ENCODE data around the gene C1orf232. TPM values are rescaled to one million over a fixed set of nuclear protein-coding genes. Genes with fewer than 3 reads are reported as not detected.

C1orf232 gene
- polyA plus RNA-seq (ENCODE audit: insufficient read length in 10 of 10): not detected
- long read RNA-seq, donor 1: 0 reads
- long read RNA-seq, donor 2: 0 reads
- long read RNA-seq, donor 3: 0 reads
- long read RNA-seq, donor 4: 0 reads
- long read RNA-seq, donor 5, partial matches to known transcripts: 0 of 1 reads
- long read RNA-seq, donor 5, other reads (novel, unspliced or antisense): 0 of 1 reads
- long read RNA-seq, donor 6: 0 reads
- long read RNA-seq, donor 7: 0 reads
- long read RNA-seq, donor 8: 0 reads
- long read RNA-seq, donor 9: 0 reads

DNA sequence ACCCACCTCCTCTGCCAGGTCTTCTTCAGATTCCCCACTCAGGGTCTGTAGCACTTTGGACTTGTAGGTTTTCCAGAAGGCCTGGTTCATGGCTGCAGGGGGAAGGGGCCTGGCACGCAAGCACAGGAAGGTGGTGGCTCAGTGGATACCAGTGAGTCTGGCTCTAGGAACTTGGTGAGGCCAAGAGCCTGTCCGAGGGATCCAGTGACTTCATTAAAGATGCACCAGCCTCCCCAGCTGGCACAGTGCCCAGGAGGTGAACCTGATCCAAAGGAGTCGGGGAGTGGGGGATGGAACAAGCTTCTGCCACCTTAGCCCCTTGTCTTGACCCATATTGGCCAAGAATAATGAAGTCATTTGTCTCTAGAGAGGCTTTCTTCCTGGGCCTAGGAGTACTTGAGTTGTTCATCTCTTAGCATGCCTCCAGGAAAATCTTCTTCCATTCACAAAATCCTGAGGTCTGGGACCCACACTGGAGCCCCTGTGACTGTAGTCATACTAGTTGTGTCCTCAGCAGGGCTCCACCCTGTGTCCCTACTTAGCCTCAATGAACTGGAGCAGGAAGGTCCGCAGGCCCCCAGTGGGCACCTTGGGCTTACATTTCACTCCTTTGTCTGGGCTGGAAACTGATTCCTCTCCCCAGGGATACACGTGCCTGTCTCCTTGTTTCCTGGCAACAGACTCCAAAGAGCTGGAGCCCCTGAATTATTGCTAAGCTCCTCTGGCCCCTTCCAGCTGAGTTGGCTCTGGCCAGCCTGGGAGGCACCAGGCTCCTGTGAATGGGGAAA, at the start of gene C1orf232:
TSS of gene C1orf232 (minus strand) at position 554 of the 788 bp plus-strand sequence. CDS start at position 90, 464 bp downstream.
- no peak for DNase-seq

GRCh38 chr1:26215246-26215645, 46.5 kb upstream of the C1orf232 start:
- no peak for DNase-seq

DNA sequence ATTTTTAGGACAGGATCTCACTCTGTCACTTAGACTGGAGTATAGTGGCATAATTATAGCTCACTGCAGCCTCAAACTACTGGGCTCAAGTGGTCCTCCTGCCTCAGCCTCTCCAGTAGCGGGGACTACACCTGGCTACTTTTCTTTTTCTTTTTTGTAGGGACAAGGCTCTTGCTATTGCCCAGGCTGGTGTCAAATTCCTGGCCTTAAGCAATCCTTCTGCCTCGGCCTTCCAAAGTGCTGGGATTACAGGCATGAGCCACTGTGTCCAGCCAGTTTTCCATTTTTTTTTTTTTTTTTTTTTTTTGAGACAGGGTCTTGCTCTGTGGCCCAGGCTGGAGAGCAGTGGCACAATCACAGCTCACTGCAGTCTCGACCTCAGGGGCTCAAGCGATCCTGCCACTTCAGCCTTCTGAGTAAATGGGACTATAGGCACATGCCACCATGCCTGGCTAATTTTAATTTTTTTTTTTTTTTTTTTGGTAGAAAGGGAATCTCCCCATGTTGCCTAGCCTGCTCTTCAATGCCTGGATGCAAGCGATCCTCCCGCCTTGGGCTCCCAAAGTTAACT, 44.7 kb upstream of the C1orf232 start:
- DNase-seq: no peak

DNA sequence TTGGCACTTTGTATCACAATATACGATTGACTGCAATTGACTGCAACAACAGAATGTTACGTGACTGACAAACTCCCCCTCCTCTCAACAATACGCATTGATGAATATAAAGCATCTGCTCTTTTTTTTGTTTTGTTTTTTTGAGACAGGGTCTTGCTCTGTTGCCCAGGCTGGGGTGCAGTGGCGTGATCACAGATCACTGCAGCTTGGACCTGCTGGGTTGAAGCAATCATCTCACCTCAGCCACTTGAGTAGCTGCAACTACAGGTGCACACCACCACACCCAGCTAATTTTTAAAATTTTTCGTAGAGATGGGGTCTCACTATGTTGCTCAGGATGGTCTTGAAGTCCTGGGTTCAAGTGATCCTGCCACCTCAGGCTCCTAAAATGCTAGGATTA, 44.0 kb upstream of the C1orf232 start:
- DNase-seq: no peak

- DNase-seq: no peak
Observed at GRCh38 chr1:26210147-26210870, 41.5 kb upstream of the C1orf232 start.

GRCh38 chr1:26203642-26204318, 35.0 kb upstream of the C1orf232 start:
- DNase-seq: no peak

- DNase-seq: no peak
Observed at GRCh38 chr1:26200413-26200812, 31.6 kb upstream of the C1orf232 start.

- no peak for DNase-seq
Observed at GRCh38 chr1:26197813-26198212, 29.1 kb upstream of the C1orf232 start.

DNA sequence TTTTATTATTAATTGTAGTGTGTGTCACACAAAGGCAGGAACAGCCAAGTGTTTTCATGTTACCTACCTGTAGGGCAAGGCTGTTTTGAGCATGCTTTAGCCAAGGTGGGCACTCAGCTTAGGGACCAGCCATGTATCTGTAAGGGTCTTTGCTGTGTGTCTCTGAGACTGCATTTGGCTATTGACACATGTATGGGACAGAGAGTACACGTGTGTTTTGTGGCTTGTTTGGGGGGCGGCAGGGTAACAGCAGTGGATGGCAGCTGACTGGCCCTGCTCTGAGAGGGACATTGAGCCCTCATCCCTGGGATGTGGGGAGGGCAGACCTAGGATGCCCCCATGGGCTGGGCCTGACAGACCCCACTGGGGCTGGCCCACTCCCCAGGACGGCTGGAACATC, 28.5 kb upstream of the C1orf232 start:
- no peak for DNase-seq

- no peak for DNase-seq
Observed at GRCh38 chr1:26195805-26196204, 27.0 kb upstream of the C1orf232 start.

DNA sequence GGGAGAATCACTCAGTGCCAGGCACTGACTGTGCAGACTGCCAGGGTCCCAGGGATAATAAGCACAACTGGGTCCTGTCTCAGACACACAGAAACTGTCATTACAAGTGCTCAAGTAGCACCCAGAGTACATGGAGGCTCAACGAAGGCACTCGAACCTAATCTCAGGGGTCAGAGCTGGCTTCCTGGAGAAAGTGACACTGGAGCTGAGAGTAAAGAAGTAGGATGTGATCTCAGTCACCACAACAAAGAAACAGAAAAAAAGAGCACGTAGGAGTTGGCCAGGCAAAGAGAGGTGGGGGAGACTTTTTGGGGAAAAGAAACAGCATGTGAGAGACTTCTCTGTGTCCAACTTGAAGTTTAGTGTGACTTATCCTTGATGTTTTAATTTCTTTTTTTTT, 23.0 kb upstream of the C1orf232 start:
- DNase-seq: no peak

GRCh38 chr1:26190373-26190987, 21.7 kb upstream of the C1orf232 start, which contains the start of gene CATSPER4:
Gene CATSPER4, plus strand, starts transcription at chr1:26190602. Its CDS starts 26 bp downstream, at chr1:26190628.
- no peak for DNase-seq

GRCh38 chr1:26189751-26190275, 21.1 kb upstream of the C1orf232 start:
- no peak for DNase-seq

DNA sequence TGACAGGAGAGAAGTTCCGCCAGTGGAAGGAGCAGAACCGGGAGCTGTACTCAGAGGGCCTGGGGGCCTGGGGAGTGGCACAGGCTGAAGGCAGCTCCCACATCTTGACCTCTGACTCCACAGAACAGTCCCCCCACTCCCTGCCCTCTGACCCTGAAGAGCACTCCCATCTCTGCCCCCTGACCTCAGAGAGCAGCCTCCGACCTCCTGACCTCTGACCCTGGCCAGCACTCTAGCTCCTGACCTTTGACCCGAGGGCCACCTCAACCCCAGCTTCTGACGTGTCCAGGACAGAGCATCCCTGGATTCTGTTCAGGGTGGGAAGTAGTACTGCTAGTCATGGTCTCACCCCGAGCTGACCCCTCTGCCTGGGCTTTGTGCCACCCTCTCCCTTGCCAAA, 20.6 kb upstream of the C1orf232 start:
- DNase-seq: no peak

- no peak for DNase-seq
Observed at GRCh38 chr1:26188477-26188876, 19.7 kb upstream of the C1orf232 start.

DNA sequence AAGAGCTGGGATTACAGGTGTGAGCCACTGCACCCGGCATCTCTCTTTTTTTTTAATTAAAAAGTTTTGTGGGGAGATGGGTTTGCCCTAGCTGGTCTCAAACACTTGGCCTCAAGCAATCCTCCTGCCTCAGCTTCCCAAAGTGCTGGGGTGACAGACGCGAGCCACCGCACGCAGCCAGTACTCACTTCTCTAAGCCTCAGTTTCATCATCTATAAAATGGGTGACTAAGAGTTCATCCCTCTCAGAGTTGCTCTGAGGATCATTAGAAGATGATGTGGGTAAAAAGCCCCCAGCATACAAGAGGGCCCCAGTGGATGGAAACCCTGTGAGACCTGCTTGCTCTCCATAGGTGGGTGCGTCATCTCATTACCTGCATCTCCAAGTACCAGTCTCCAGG, 19.1 kb upstream of the C1orf232 start:
- no peak for DNase-seq

DNA sequence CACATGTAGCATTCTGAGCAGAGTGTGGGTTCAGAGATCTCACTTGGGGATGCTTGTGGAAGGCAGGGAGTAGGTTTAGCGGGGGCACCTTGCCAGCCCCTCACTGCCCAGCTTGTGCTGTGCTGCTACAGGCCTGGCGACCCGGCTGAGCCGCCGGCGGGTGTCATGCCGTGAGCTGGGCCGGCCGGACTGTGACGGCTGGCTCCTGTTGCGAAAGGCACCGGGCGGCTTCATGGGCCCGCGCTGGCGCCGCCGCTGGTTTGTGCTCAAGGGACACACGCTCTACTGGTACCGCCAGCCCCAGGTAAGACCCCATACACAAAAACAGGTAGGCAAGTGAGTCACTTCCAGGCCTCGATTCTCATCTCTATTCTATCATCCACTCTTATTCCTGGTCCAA, 16.1 kb upstream of the C1orf232 start:
- no peak for DNase-seq

- no peak for DNase-seq
Observed at GRCh38 chr1:26184086-26184485, 15.3 kb upstream of the C1orf232 start.

DNA sequence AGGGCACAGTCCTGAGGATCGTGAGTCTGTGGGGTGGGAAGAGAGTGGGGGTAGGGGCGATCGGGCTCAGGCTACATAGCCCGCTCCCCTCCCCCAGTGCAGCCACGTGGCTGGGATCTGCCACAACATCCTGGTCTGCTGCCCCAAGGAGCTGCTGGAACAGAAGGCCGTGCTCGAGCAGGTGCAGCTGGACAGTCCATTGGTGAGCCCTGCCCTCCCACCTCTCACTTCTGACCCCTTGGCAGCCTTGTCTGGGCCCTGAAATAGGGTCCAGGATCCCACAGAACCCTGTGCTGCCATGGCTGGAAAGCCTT, 13.6 kb upstream of the C1orf232 start:
- no peak for DNase-seq

GRCh38 chr1:26181586-26182382, 13.0 kb upstream of the C1orf232 start:
- DNase-seq: no peak

Data from muscle of back (tissue), 13 donors.